Nucleus accumbens (tissue), 56 donors: ENCODE results near the gene CCNT2.
"Not testable (repeated sequence)": the region's sequence is repeated elsewhere in the genome, so short reads cannot be mapped to it uniquely, and the experiment has no call there.

Experiments
- DNase-seq, 56 donors: peaks; one replicate each; lab custom pipeline; 2025; lab: John Stamatoyannopoulos, UW

The CCNT2 gene

GRCh38 chr2:134918526-134919340 lies at the start of gene CCNT2:
Gene CCNT2 (plus strand): TSS chr2:134918822. CDS start chr2:134918855, 33 bp downstream.
- DNase-seq = peak; percentile 81 to 100 (median 99)

GRCh38 chr2:134869946-134870736 lies 48.5 kb upstream of the CCNT2 start:
- peak in 1 of 56 donors; percentile 1 for DNase-seq

- no peak for DNase-seq
These were observed 45.5 kb upstream of the CCNT2 start for GRCh38 chr2:134873152-134873551.

DNA sequence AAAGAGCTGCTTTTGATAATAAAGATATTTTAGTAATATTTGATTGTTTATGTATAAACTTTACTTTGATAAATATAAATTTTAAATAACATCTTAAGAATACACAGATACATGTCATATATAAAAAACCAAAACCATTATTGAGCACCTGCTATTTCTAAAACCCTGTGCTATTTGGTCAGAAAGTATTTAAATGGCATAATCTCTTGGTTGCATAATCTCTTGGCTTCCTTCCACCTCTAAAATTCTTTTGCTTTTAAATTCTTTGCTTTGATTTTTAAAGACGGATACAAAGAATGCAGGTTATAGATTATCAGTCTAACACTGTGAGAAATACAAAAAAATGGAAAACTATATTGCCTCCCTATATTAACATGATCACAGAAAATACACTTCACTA lies 43.3 kb upstream of the CCNT2 start:
- DNase-seq = no peak

DNA sequence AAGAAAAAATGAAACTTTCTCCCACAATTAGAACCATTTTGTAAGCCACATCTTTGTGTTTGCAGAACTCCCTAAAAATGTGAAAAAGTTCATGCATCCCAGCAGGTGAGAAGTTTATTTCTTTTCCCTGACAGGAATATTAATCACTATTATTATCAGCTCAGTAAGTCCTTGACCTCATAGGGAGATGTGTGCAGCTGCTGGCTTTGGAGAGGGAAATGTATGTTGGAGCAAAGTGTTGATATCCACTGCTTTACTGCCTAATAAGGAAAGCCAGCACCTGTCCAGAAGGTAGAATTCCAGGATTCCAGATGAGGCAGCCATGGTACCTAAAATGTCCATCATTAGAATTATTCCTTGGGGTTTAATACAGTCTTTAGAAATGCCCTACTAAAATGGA lies 35.8 kb upstream of the CCNT2 start:
- DNase-seq = no peak

DNA sequence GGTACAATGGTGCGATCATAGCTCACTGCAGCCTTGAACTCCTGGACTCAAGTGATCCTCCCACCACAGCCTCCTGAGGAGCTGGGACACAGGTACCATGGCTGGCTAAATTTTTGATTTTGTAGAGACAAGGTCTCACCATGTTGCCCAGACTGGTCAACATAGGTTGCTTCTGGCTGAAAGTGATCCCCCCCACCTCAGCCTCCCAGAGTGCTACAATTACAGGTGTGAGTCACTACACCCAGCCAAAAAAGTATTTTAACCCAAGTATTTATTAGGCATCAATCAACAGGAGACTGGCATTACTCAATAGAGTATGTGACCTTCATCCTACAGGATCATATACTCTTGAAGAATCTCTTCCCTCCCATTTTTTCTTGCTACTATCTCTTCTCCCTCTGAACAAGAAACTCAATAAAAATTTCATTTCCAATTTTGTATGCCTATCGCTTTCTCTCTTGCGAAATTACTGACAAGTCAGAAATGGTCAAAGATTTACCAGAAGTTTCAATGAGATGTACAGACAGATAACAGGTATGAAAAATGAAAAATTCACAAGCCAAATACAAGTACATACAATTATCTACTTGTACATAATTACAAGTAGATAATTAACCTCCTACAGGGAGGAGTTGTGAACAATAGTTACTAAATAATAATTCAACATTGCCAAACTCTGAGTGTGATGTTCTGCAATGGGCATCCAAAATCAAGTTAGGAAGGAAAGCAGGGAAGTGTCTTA lies 34.9 kb upstream of the CCNT2 start:
- no peak for DNase-seq

GRCh38 chr2:134884435-134884834 lies 34.2 kb upstream of the CCNT2 start:
- DNase-seq = no peak

DNA sequence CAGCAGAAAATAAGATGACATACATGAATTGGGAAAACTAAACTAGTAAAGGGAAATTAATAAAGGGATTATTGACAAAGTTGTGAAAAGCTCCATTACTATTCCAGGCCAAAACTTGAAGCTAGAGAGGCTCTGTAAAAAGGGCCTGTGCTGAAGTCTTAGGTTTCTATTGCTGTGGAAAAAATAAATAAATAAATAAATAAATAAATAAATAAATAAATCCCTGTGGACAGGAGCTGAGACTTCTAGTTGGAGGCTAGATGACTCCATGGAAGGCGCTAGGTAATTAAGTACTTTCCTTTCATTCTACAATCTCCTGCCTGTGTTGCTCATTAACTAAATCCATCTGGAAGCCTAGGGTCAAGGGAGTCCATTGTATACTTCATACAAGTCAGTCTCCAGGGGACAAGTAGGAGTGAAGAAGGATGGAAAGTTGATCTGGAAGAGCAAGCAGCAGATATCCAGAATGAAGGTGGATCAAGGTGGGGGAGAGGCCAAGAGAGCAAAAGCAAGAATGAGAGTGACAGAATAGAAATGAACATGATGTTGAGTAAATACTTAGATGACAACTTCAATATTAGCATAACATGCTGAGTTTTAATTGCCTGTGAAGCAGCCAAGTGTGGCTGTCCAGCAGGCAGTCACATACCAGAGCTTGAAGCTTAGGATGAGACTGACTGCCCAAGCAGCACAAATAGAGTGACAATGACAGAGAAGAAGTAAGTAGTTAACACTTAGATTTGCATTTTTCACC lies 26.2 kb upstream of the CCNT2 start:
- no peak for DNase-seq

GRCh38 chr2:134897932-134898331 lies 20.7 kb upstream of the CCNT2 start:
- no peak for DNase-seq

DNA sequence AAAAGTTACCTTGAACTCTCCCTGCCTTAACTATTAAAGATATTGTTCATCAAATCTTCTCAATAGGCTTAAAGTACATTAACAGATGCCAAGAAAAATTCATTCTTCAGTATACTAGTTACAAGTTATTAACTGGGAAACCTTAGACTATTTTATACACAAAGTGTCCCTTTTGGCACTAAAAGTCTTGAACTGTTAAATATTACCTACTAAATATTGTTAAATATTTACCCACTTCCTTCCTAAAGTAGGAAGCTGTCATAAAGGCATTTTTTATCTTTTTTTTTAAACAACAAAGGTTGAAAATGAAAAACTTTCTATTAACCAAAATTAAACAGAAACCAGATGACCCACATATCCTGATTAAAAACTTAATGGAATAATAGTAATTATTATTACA lies 19.4 kb upstream of the CCNT2 start:
- no peak for DNase-seq

GRCh38 chr2:134900151-134900550 lies 18.5 kb upstream of the CCNT2 start:
- no peak for DNase-seq

- not testable (repeated sequence) for DNase-seq
These were observed 14.9 kb upstream of the CCNT2 start for GRCh38 chr2:134903701-134904100.

GRCh38 chr2:134905168-134905567 lies 13.5 kb upstream of the CCNT2 start:
- DNase-seq = no peak

DNA sequence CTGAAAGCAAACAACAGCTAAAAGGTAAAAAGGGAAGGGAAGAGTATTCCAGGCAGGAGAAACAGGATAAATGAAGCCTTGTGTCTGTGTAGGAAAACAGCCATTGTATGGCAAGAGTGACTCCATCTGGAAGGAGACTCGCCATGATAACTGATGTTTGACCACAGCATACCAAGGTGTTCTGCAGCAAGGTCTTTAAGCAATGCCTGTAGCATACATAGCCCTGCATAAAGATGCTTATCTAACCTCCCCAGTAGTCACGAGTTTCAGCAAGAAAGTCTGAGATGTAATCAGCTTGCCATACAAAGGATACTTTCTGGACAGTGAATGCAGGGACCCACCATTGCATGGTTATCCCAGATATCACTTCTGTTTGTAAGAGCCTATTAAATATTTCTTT lies 11.9 kb upstream of the CCNT2 start:
- no peak for DNase-seq

DNA sequence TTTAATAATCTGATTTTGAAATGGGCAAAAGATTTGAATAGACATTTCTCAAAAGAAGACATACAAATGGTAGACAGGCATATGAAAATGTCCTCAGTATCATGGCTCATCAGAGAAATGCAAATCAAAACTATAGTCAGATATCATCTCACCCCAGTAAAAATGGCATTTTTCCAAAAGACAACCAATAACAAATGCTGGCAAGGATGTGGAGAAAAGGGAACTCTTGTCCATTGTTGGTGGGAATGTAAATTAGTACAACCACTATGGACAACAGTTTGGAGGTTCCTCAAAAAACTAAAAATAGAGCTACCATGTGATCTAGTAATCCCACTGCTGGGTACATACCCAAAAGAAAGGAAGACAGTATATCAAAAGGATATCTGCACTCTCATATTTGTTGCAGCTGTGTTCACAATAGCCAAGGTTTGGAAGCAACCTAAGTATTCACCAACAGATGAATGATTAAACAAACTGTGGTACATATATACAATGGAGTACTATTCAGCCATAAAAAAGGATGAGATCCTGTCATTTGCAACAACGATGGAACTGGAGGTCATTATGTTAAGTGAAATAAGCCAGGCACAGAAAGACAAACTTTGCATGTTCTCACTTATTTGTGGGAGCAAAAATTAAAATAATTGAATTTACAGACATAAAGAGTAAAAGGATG lies 11.0 kb upstream of the CCNT2 start:
- not testable (repeated sequence) for DNase-seq

DNA sequence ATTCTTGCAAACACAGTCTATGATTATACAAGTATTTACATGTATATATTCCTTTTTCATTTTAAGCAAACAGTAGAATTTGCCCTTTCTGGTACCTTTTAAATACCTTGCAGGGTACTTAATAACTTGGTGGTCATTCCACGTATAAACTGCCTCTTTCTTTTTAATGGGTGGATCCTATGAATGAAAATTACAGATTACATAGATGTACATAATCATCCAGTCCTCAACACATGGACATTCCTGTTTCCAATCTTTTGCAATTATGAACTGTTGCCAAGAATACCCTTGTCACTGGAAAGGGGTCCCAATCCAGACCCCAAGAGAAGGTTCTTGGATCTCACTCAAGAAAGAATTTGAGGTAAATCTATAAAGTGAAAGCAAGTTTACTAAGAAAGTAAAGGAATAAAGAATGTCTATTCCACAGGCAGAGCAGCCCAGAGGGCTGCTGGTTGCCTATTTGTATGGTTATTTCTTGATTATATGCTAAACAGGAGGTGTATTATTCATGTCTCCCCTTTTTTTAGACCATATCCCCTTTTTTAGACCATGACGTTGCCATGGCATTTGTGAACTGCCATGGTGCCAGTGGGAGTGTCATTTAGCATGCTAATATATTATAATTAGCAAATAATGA lies 7.7 kb upstream of the CCNT2 start:
- no peak for DNase-seq

DNA sequence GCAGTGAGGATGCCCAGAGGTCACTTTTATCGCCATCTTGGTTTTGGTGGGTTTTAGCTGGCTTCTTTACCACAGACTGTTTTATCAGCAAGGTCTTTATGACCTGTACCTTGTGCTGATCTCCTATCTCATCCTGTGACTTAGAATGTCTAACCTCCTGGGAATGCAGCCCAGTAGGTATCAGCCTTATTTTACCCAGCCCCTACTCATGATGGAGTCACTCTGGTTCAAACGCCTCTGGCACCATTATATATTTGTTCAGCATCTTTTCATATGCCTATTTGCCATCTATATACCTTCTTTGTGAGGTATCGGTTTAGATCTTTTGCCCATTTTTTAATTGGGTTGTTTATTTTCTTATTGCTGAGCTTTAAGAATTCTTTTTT lies 7.2 kb upstream of the CCNT2 start:
- DNase-seq = no peak

DNA sequence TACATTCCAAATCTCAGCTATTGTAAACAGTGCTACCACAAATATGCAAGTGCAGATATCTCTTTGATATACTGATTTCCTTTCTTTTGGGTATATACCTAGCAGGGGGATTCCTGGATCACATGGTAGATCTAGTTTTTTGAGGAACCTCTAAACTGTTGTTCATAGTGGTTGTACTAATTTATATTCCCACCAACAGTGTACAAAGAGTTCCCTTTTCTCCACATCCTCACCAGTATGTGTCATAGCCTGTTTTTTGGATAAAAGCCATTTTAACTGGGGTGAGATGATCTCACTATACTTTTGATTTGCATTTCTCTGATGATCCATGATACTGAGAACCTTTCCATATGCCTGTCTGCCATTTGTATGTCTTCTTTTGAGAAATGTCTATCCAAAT lies 6.3 kb upstream of the CCNT2 start:
- no peak for DNase-seq

GRCh38 chr2:134917360-134917865 lies 1.2 kb upstream of the CCNT2 start:
- peak in 12 of 56 donors; percentile 1 to 21 (median 6) for DNase-seq
